Measurements from ENCODE around the gene DUSP7.

DUSP7 gene

DNA sequence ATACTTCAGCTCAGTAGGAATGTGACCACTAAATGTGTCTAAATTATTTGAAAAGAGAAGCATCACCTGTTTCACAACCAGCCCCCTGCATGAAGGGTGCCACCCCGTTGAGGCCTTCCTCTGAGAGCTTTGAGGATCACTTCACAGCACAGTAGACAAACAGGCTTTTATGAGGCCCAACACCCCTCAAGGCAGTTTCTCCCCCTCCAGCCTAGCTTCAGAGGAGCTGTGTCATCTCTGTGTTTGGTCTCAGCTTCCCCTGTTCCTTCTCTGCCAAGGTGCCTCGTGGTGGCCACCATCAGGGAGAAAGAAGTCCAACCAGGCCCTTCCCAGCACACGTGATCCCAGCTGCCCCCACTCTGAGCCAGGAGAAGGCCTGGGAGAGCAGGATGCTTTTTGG, 21.6 kb upstream of the DUSP7 start:
- Histone ChIP-seq H3K36me3 (ENCODE audit: control insufficient read depth, insufficient read depth, low read length) (peaks cover 7% of the 10 kb centered on the region), H3K4me1 (ENCODE audit: control insufficient read depth, insufficient read depth, low read length) (no peaks in the 10 kb centered on the region), H3K9me3 (ENCODE audit: control insufficient read depth, low read length) (no peaks in the 10 kb centered on the region), H3K4me3 (ENCODE audit: insufficient read depth, low read depth, low read length) (no peak overlapping the region), H3K27me3 (ENCODE audit: control insufficient read depth, insufficient read depth, low read length, poor library complexity, severe bottlenecking) (no peaks in the 10 kb centered on the region), H3K27ac (ENCODE audit: insufficient read depth, low read depth, low read length, poor library complexity, severe bottlenecking) (no peak overlapping the region)
- WGBS, 2 experiments: 86 to 91% methylated on average over 3 of the region's 3 CpGs

- Histone ChIP-seq H3K9me3 (ENCODE audit: control insufficient read depth, low read length) (no peaks in the 10 kb centered on the region), H3K27me3 (ENCODE audit: control insufficient read depth, insufficient read depth, low read length, poor library complexity, severe bottlenecking) (no peaks in the 10 kb centered on the region), H3K36me3 (ENCODE audit: control insufficient read depth, insufficient read depth, low read length) (peaks cover 7% of the 10 kb centered on the region), H3K4me1 (ENCODE audit: control insufficient read depth, insufficient read depth, low read length) (no peaks in the 10 kb centered on the region), H3K27ac (ENCODE audit: insufficient read depth, low read depth, low read length, poor library complexity, severe bottlenecking) (no peak overlapping the region), H3K4me3 (ENCODE audit: insufficient read depth, low read depth, low read length) (no peak overlapping the region)
- 89 to 90% methylated on average over 14 of the region's 14 CpGs for WGBS, 2 experiments
Measured at GRCh38 chr3:52076896-52077780, 20.8 kb upstream of the DUSP7 start.

DNA sequence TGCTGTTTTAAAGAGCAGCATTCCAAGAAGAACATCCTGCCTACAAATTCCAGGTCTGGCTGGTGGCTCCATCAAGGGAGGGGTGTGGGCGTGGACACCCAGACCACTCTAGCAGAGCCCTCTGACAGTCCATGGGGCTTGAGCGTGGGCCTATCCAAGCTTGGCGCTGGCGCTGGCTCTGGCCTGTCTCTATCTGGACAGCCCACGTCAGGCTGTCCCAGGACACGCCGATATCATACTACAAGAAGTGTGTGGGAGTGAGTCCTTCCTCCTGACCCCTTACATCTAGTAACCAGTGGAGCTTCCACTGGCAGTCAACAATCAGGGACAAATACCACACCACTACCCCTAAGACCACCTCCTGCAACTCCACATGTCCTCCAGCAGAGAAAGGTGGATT, 17.1 kb upstream of the DUSP7 start:
- H3K27me3 ChIP-seq (ENCODE audit: control insufficient read depth, insufficient read depth, low read length, poor library complexity, severe bottlenecking): no peaks in the 10 kb centered on the region
- no peaks in the 10 kb centered on the region for H3K4me1 ChIP-seq (ENCODE audit: control insufficient read depth, insufficient read depth, low read length)
- no peak overlapping the region for H3K27ac ChIP-seq (ENCODE audit: insufficient read depth, low read depth, low read length, poor library complexity, severe bottlenecking)
- 97 to 99% methylated on average over 7 of the region's 7 CpGs for WGBS, 2 experiments
- H3K9me3 ChIP-seq (ENCODE audit: control insufficient read depth, low read length): no peaks in the 10 kb centered on the region
- H3K4me3 ChIP-seq (ENCODE audit: insufficient read depth, low read depth, low read length): no peak overlapping the region
- H3K36me3 ChIP-seq (ENCODE audit: control insufficient read depth, insufficient read depth, low read length): peaks cover 7% of the 10 kb centered on the region

GRCh38 chr3:52072471-52072870, 16.1 kb upstream of the DUSP7 start:
- no peaks in the 10 kb centered on the region for H3K27me3 ChIP-seq (ENCODE audit: control insufficient read depth, insufficient read depth, low read length, poor library complexity, severe bottlenecking)
- H3K27ac ChIP-seq (ENCODE audit: insufficient read depth, low read depth, low read length, poor library complexity, severe bottlenecking): no peak overlapping the region
- 84 to 88% methylated on average over 8 of the region's 8 CpGs for WGBS, 2 experiments
- H3K36me3 ChIP-seq (ENCODE audit: control insufficient read depth, insufficient read depth, low read length): peaks cover 7% of the 10 kb centered on the region
- no peak overlapping the region for H3K4me3 ChIP-seq (ENCODE audit: insufficient read depth, low read depth, low read length)
- H3K4me1 ChIP-seq (ENCODE audit: control insufficient read depth, insufficient read depth, low read length): peaks cover 10% of the 10 kb centered on the region
- H3K9me3 ChIP-seq (ENCODE audit: control insufficient read depth, low read length): no peaks in the 10 kb centered on the region

- Histone ChIP-seq H3K9me3 (ENCODE audit: control insufficient read depth, low read length) (no peaks in the 10 kb centered on the region), H3K27me3 (ENCODE audit: control insufficient read depth, insufficient read depth, low read length, poor library complexity, severe bottlenecking) (no peaks in the 10 kb centered on the region), H3K4me1 (ENCODE audit: control insufficient read depth, insufficient read depth, low read length) (peaks cover 10% of the 10 kb centered on the region), H3K36me3 (ENCODE audit: control insufficient read depth, insufficient read depth, low read length) (peaks cover 7% of the 10 kb centered on the region), H3K27ac (ENCODE audit: insufficient read depth, low read depth, low read length, poor library complexity, severe bottlenecking) (no peak overlapping the region), H3K4me3 (ENCODE audit: insufficient read depth, low read depth, low read length) (no peak overlapping the region)
- 90 to 95% methylated on average over 4 to 5 of the region's 5 CpGs for WGBS, 2 experiments
Measured at GRCh38 chr3:52072020-52072419, 15.6 kb upstream of the DUSP7 start.

DNA sequence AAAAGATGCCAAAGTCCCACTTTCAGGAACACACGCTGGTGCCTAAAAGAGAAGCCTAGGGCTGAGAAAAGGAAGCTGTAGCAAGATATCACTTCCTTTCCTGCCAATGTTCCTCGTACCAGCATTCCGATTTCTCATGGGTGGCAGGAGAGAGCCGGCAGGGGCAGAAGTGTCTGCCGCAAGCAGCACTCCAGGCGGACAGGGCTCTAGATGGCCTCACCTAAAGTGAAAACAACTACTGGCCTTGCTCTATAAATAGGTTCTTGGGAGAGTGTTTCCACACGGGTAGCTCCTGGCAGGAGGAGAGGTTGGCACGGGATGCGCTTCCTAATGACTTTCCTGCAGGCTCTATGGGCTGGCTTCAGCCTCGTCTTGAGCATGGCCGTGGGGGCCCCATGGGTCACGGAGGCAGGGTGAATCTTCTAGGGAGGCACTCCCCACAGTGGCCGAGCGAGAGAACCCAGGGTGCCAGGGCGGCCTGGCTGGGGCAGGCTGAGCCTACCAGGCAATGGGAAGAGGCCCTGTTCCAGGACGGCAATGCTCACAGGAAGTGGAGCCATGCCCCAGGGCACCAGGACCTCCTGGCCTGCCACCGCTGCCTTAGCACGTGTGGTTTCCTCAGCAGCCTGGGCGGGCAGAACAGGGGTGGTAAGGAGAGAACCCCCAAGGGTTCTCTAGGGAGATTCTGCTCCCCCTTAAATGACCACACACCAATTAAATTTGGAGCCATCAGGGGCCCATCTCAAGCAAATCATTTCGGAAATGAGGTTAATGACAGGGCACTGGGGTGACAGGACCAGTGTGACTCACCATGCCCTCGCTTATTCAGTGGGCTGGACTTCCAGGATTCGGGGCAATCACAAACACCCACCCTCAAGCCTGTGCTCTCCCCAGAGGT, 14.6 kb upstream of the DUSP7 start:
- Histone ChIP-seq H3K4me3 (ENCODE audit: insufficient read depth, low read depth, low read length) (no peak overlapping the region), H3K4me1 (ENCODE audit: control insufficient read depth, insufficient read depth, low read length) (peaks cover 10% of the 10 kb centered on the region), H3K27me3 (ENCODE audit: control insufficient read depth, insufficient read depth, low read length, poor library complexity, severe bottlenecking) (no peaks in the 10 kb centered on the region), H3K27ac (ENCODE audit: insufficient read depth, low read depth, low read length, poor library complexity, severe bottlenecking) (no peak overlapping the region), H3K9me3 (ENCODE audit: control insufficient read depth, low read length) (no peaks in the 10 kb centered on the region), H3K36me3 (ENCODE audit: control insufficient read depth, insufficient read depth, low read length) (peaks cover 7% of the 10 kb centered on the region)
- 91 to 93% methylated on average over 22 of the region's 22 CpGs for WGBS, 2 experiments

DNA sequence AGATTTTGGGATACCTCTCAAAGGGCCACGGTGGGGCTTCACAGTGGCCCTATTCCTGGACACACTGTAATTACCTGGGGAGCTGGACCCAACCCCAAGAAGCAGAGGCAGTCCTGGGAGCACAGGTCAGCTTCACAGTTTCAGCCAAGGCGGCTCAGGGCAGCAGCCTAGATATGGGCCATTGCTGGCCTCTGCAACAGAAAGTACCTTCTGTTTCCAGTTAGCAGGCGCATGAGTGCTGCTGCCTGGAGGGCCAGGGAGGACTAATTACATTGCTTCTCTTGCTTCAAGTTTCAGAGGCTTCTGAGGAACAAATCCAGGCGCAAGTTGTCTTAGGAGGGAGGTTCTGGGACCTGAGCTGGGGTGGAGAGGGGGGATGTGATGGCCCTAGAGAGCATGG, 13.5 kb upstream of the DUSP7 start:
- Histone ChIP-seq H3K4me3 (ENCODE audit: insufficient read depth, low read depth, low read length) (no peak overlapping the region), H3K27ac (ENCODE audit: insufficient read depth, low read depth, low read length, poor library complexity, severe bottlenecking) (no peak overlapping the region), H3K27me3 (ENCODE audit: control insufficient read depth, insufficient read depth, low read length, poor library complexity, severe bottlenecking) (no peaks in the 10 kb centered on the region), H3K36me3 (ENCODE audit: control insufficient read depth, insufficient read depth, low read length) (peaks cover 2% of the 10 kb centered on the region), H3K4me1 (ENCODE audit: control insufficient read depth, insufficient read depth, low read length) (peaks cover 10% of the 10 kb centered on the region), H3K9me3 (ENCODE audit: control insufficient read depth, low read length) (no peaks in the 10 kb centered on the region)
- 95 to 96% methylated on average over 4 of the region's 4 CpGs for WGBS, 2 experiments

GRCh38 chr3:52069135-52069534, 12.8 kb upstream of the DUSP7 start:
- Histone ChIP-seq H3K4me3 (ENCODE audit: insufficient read depth, low read depth, low read length) (no peak overlapping the region), H3K9me3 (ENCODE audit: control insufficient read depth, low read length) (no peaks in the 10 kb centered on the region), H3K4me1 (ENCODE audit: control insufficient read depth, insufficient read depth, low read length) (peaks cover 10% of the 10 kb centered on the region), H3K36me3 (ENCODE audit: control insufficient read depth, insufficient read depth, low read length) (no peaks in the 10 kb centered on the region), H3K27me3 (ENCODE audit: control insufficient read depth, insufficient read depth, low read length, poor library complexity, severe bottlenecking) (no peaks in the 10 kb centered on the region), H3K27ac (ENCODE audit: insufficient read depth, low read depth, low read length, poor library complexity, severe bottlenecking) (no peak overlapping the region)
- 93 to 96% methylated on average over 5 of the region's 5 CpGs for WGBS, 2 experiments

- H3K9me3 ChIP-seq (ENCODE audit: control insufficient read depth, low read length): no peaks in the 10 kb centered on the region
- no peak overlapping the region for H3K4me3 ChIP-seq (ENCODE audit: insufficient read depth, low read depth, low read length)
- H3K4me1 ChIP-seq (ENCODE audit: control insufficient read depth, insufficient read depth, low read length): peaks cover 10% of the 10 kb centered on the region
- no peaks in the 10 kb centered on the region for H3K27me3 ChIP-seq (ENCODE audit: control insufficient read depth, insufficient read depth, low read length, poor library complexity, severe bottlenecking)
- 96% methylated on average over 12 of the region's 12 CpGs for WGBS, 2 experiments
- no peaks in the 10 kb centered on the region for H3K36me3 ChIP-seq (ENCODE audit: control insufficient read depth, insufficient read depth, low read length)
- no peak overlapping the region for H3K27ac ChIP-seq (ENCODE audit: insufficient read depth, low read depth, low read length, poor library complexity, severe bottlenecking)
Measured at GRCh38 chr3:52068730-52069129, 12.4 kb upstream of the DUSP7 start.

- Histone ChIP-seq H3K4me1 (ENCODE audit: control insufficient read depth, insufficient read depth, low read length) (peaks cover 10% of the 10 kb centered on the region), H3K27me3 (ENCODE audit: control insufficient read depth, insufficient read depth, low read length, poor library complexity, severe bottlenecking) (no peaks in the 10 kb centered on the region), H3K4me3 (ENCODE audit: insufficient read depth, low read depth, low read length) (no peak overlapping the region), H3K36me3 (ENCODE audit: control insufficient read depth, insufficient read depth, low read length) (no peaks in the 10 kb centered on the region), H3K27ac (ENCODE audit: insufficient read depth, low read depth, low read length, poor library complexity, severe bottlenecking) (no peak overlapping the region), H3K9me3 (ENCODE audit: control insufficient read depth, low read length) (no peaks in the 10 kb centered on the region)
- WGBS, 2 experiments: 77 to 80% methylated on average over 12 of the region's 12 CpGs
Measured at GRCh38 chr3:52068055-52068571, 11.7 kb upstream of the DUSP7 start.

Data from ectodermal cell (in vitro differentiated cells).